HepG2 (cell line): ENCODE results near the gene TLE7. TPM values are rescaled to one million over a fixed set of nuclear protein-coding genes. Genes with fewer than 3 reads are reported as not detected.

Experiments
- EEA1 ChIP-seq: sonication (generic); formaldehyde crosslinking; IDR thresholded peaks from 2 replicates; pipeline ENCODE4 v1.5.1; 2020; ENCODE audit warnings: mild to moderate bottlenecking, missing genetic modification reagents, borderline replicate concordance
- EHMT2 ChIP-seq: fragments of 200-600 bp; sonication (generic); IDR thresholded peaks from 2 replicates; pipeline ENCODE4 v1.7.0; 2017; ENCODE audit warnings: antibody characterized with exemption, low read depth, low read length, borderline replicate concordance
- FOSL2 ChIP-seq: sonication (generic); formaldehyde crosslinking; IDR thresholded peaks from 2 replicates; pipeline ENCODE4 v1.4.0; 2020; ENCODE audit warnings: missing genetic modification reagents
- HNRNPLL ChIP-seq: fragments of 200-400 bp; formaldehyde crosslinking; IDR thresholded peaks from 2 replicates; pipeline ENCODE4 v1.6.1; 2017; ENCODE audit warnings: mild to moderate bottlenecking, low read depth, low read length; ENCODE audit not compliant: poor library complexity, severe bottlenecking
- KDM3A ChIP-seq: IDR thresholded peaks from 2 replicates; pipeline ENCODE4 v1.6.1; 2018; ENCODE audit warnings: low read depth, missing compliant biosample characterization
- SALL1 ChIP-seq: sonication (generic); formaldehyde crosslinking; IDR thresholded peaks from 2 replicates; pipeline ENCODE4 v1.8.0; 2022; ENCODE audit warnings: mild to moderate bottlenecking, missing genetic modification reagents
- SATB2 ChIP-seq: sonication (generic); formaldehyde crosslinking; IDR thresholded peaks from 2 replicates; pipeline ENCODE4 v1.5.0; 2020; ENCODE audit warnings: missing genetic modification reagents
- SPEN ChIP-seq: sonication (generic); formaldehyde crosslinking; IDR thresholded peaks from 2 replicates; pipeline ENCODE4 v1.5.1; 2020; ENCODE audit warnings: low read depth, mild to moderate bottlenecking, missing genetic modification reagents
- TRIM24 ChIP-seq: sonication (generic); formaldehyde crosslinking; IDR thresholded peaks from 2 replicates; pipeline ENCODE4 v1.8.0; 2022; ENCODE audit warnings: mild to moderate bottlenecking, missing genetic modification reagents
- ZFAT ChIP-seq: sonication (generic); formaldehyde crosslinking; conservative IDR thresholded peaks from 2 replicates; pipeline ENCODE4 v1.8.1; 2023; ENCODE audit warnings: missing genetic modification reagents, inconsistent platforms
- ZFX ChIP-seq: sonication (generic); formaldehyde crosslinking; IDR thresholded peaks from 2 replicates; pipeline ENCODE4 v1.4.0; 2020; ENCODE audit warnings: mild to moderate bottlenecking, low read depth, missing genetic modification reagents, moderate library complexity
- ZNF317 ChIP-seq: sonication (generic); formaldehyde crosslinking; IDR thresholded peaks from 2 replicates; pipeline ENCODE4 v1.5.0; 2020; ENCODE audit warnings: mild to moderate bottlenecking, missing genetic modification reagents
- ZNF343 ChIP-seq: sonication (generic); formaldehyde crosslinking; IDR thresholded peaks from 2 replicates; pipeline ENCODE4 v1.4.0; 2020; ENCODE audit warnings: mild to moderate bottlenecking, missing genetic modification reagents
- ZNF446 ChIP-seq: sonication (generic); formaldehyde crosslinking; IDR thresholded peaks from 2 replicates; pipeline ENCODE4 v1.5.0; 2020; ENCODE audit warnings: mild to moderate bottlenecking, missing genetic modification reagents
- ZNF557 ChIP-seq: sonication (generic); formaldehyde crosslinking; IDR thresholded peaks from 2 replicates; pipeline ENCODE4 v1.4.0; 2020; ENCODE audit warnings: missing genetic modification reagents
- ZNF670 ChIP-seq: sonication (generic); formaldehyde crosslinking; IDR thresholded peaks from 2 replicates; pipeline ENCODE4 v1.8.0; 2022; ENCODE audit warnings: mild to moderate bottlenecking, missing genetic modification reagents, borderline replicate concordance
- ZNF674 ChIP-seq: sonication (generic); formaldehyde crosslinking; IDR thresholded peaks from 2 replicates; pipeline ENCODE4 v1.5.0; 2020; ENCODE audit warnings: low read depth, mild to moderate bottlenecking, missing genetic modification reagents
- ZSCAN30 ChIP-seq: sonication (generic); formaldehyde crosslinking; IDR thresholded peaks from 2 replicates; pipeline ENCODE4 v1.5.0; 2020; ENCODE audit warnings: mild to moderate bottlenecking, missing genetic modification reagents
- polyA plus RNA-seq, 8 experiments: library from polyadenylated mRNA; depleted of rRNA in 3 of 8; stranded (reverse) in 7 of 8; unstranded in 1 of 8; fragments of >200 nt; fragmentation: Illumina TruSeq in 4 of 8; extraction: Trizol in 4 of 8; gene quantifications; 2 replicates each; pipeline versions ENCODE4 v1.2.1 to v1.2.3, GENCODE V29; 2011 to 2016; ENCODE audit warnings: low read depth in 4 of 8, missing spikeins in 1 of 8, mixed read lengths in 1 of 8; ENCODE audit not compliant: insufficient read depth in 1 of 8
- total RNA-seq, 5 experiments: library from RNA; depleted of rRNA; stranded (reverse); fragments of >200 nt; fragmentation: Illumina TruSeq; extraction: Trizol; gene quantifications; 2 replicates each; pipeline ENCODE4 v1.2.3, GENCODE V29; 2016; ENCODE audit warnings: low read depth in 1 of 5
- TF ChIP-seq, protein P1 (sequence below): sonication (generic); formaldehyde crosslinking; IDR thresholded peaks from 2 replicates; pipeline ENCODE4 v1.5.1; 2020; ENCODE audit warnings: missing genetic modification reagents, mild to moderate bottlenecking, borderline replicate concordance
- TF ChIP-seq, protein P2 (sequence below): sonication (generic); formaldehyde crosslinking; IDR thresholded peaks from 2 replicates; pipeline ENCODE4 v1.4.0; 2020; ENCODE audit warnings: missing genetic modification reagents
- TF ChIP-seq, protein P3 (sequence below): IDR thresholded peaks from 2 replicates; pipeline ENCODE4 v1.6.1; 2016; ENCODE audit warnings: mild to moderate bottlenecking
- TF ChIP-seq, protein P4 (sequence below): sonication (generic); formaldehyde crosslinking; IDR thresholded peaks from 2 replicates; pipeline ENCODE4 v1.8.0; 2022; ENCODE audit warnings: missing genetic modification reagents, mild to moderate bottlenecking, inconsistent platforms, borderline replicate concordance

TLE7 gene
- total and polyA plus RNA-seq, 2 of the 13 experiments (the other 11 are each of a cell fraction or from before 2014, with no cell fraction given), result not detected

DNA sequence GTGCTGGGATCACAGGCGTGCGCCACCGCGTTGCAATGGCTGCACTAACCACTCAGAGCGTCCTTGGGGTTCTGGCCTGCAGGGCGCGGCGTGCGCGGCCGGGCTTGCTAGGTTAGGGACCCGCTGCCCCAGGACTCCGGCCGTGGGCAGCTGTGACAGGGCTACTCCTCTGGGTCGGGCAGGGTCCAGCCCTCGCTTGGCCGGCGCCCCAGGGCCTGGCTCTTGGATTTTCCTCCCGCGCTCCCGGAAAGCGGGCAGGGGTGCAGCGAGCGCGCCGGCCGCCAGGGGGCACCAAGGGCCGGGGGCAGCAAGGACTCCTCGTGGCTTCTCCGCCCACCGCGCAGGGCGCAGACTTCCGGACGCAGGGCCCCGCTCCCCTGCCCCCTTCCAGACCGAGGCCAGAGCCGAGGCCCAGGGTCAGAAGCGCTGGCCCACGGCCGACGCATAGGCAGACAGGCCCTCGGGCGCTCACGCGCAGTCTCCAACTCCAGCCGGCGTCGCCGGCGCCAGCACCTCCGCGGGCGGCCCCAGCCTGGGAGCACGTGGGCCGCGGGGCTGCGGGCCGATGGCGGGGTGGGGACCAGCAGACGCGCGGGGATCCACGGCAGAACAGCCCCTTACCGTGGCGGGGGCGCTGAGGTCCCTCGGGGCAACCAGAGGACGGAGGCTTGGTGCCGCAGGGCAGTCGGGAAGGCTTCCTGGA lies 355 bp downstream of the TLE7 start (continued):
- TF ChIP-seq, protein P1, sequence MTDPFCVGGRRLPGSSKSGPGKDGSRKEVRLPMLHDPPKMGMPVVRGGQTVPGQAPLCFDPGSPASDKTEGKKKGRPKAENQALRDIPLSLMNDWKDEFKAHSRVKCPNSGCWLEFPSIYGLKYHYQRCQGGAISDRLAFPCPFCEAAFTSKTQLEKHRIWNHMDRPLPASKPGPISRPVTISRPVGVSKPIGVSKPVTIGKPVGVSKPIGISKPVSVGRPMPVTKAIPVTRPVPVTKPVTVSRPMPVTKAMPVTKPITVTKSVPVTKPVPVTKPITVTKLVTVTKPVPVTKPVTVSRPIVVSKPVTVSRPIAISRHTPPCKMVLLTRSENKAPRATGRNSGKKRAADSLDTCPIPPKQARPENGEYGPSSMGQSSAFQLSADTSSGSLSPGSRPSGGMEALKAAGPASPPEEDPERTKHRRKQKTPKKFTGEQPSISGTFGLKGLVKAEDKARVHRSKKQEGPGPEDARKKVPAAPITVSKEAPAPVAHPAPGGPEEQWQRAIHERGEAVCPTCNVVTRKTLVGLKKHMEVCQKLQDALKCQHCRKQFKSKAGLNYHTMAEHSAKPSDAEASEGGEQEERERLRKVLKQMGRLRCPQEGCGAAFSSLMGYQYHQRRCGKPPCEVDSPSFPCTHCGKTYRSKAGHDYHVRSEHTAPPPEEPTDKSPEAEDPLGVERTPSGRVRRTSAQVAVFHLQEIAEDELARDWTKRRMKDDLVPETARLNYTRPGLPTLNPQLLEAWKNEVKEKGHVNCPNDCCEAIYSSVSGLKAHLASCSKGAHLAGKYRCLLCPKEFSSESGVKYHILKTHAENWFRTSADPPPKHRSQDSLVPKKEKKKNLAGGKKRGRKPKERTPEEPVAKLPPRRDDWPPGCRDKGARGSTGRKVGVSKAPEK (CRISPR knock-in tag), result no peak
- TF ChIP-seq SALL1 (CRISPR knock-in tag) (peak; percentile 39; the same call in 1 of the 2 replicates), SATB2 (CRISPR knock-in tag) (no peak), ZNF317 (CRISPR knock-in tag) (no peak), ZFAT (CRISPR knock-in tag) (no peak), ZFX (0 out of 2 replicates have a peak, but pooled peaks have one; percentile 6), EEA1 (CRISPR knock-in tag) (no peak), ZNF446 (CRISPR knock-in tag) (no peak), ZSCAN30 (CRISPR knock-in tag) (no peak), HNRNPLL (peak; percentile 27), EHMT2 (no peak), ZNF670 (CRISPR knock-in tag) (no peak), ZNF343 (no peak), ZNF557 (no peak), KDM3A (CRISPR knock-in tag) (peak; percentile 26; the same call in 1 of the 2 replicates), TRIM24 (CRISPR knock-in tag) (no peak), SPEN (CRISPR knock-in tag) (0 out of 2 replicates have a peak, but pooled peaks have one; percentile 21), ZNF674 (CRISPR knock-in tag) (no peak), FOSL2 (CRISPR knock-in tag) (no peak)
- TF ChIP-seq, protein P2, sequence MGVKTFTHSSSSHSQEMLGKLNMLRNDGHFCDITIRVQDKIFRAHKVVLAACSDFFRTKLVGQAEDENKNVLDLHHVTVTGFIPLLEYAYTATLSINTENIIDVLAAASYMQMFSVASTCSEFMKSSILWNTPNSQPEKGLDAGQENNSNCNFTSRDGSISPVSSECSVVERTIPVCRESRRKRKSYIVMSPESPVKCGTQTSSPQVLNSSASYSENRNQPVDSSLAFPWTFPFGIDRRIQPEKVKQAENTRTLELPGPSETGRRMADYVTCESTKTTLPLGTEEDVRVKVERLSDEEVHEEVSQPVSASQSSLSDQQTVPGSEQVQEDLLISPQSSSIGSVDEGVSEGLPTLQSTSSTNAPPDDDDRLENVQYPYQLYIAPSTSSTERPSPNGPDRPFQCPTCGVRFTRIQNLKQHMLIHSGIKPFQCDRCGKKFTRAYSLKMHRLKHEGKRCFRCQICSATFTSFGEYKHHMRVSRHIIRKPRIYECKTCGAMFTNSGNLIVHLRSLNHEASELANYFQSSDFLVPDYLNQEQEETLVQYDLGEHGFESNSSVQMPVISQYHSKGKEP (CRISPR knock-in tag), result no peak
- TF ChIP-seq, protein P3, sequence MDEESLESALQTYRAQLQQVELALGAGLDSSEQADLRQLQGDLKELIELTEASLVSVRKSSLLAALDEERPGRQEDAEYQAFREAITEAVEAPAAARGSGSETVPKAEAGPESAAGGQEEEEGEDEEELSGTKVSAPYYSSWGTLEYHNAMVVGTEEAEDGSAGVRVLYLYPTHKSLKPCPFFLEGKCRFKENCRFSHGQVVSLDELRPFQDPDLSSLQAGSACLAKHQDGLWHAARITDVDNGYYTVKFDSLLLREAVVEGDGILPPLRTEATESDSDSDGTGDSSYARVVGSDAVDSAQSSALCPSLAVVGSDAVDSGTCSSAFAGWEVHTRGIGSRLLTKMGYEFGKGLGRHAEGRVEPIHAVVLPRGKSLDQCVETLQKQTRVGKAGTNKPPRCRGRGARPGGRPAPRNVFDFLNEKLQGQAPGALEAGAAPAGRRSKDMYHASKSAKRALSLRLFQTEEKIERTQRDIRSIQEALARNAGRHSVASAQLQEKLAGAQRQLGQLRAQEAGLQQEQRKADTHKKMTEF (CRISPR knock-in tag), result 0 out of 2 replicates have a peak, but pooled peaks have one; percentile 25
- TF ChIP-seq, protein P4, sequence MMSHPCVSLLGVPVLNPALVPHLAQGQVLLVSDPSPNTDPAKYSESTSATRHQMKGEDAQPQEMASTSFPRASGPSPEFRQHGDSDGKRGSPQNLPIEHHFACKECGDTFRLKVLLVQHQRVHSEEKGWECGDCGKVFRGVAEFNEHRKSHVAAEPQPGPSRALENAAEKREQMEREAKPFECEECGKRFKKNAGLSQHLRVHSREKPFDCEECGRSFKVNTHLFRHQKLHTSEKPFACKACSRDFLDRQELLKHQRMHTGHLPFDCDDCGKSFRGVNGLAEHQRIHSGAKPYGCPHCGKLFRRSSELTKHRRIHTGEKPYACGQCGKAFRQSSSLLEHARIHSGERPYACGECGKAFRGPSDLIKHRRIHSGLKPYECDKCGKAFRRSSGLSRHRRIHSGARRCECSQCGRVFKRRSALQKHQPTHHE, result no peak
